Renal pelvis (tissue), 12 donors: ENCODE results near the gene WDSUB1. TPM values are rescaled to one million over a fixed set of nuclear protein-coding genes. Genes with fewer than 3 reads are reported as not detected.

Source experiments
- DNase-seq: peaks from one replicate; pipeline ENCODE4 v3.0.0-alpha.2; 2013
- long read RNA-seq, 16 experiments: transcript quantifications; one replicate each; lab custom pipeline, GENCODE V29; 2026
- polyA plus RNA-seq, 3 donors: library from polyadenylated mRNA; unstranded; fragments of 120-200 nt; gene quantifications; one replicate each; pipeline ENCODE4 v1.2.1, GENCODE V29; 2013; ENCODE audit not compliant: insufficient read length in 3 of 3

Gene WDSUB1
- 10 to 100 TPM; 21.7 to 32.2 (median 26.9) TPM for polyA plus RNA-seq
- long read RNA-seq, donor 1, partial matches to known transcripts: 0 of 4 reads
- long read RNA-seq, donor 1, other reads (novel, unspliced or antisense): 0 of 4 reads
- long read RNA-seq, donor 2, transcript WDSUB1-202 (11 exons, 1,912 nt): major isoform, 5 of 6 reads
- long read RNA-seq, donor 2, partial matches to known transcripts: 0 of 6 reads
- long read RNA-seq, donor 2, other reads (novel, unspliced or antisense): 0 of 6 reads
- long read RNA-seq, donor 3, partial matches to known transcripts: 0 of 6 reads
- long read RNA-seq, donor 3, other reads (novel, unspliced or antisense): 0 of 6 reads
- long read RNA-seq, donor 4, partial matches to known transcripts: 0 of 6 reads
- long read RNA-seq, donor 4, other reads (novel, unspliced or antisense): 0 of 6 reads
- long read RNA-seq, donor 5, partial matches to known transcripts: 0 of 3 reads
- long read RNA-seq, donor 5, other reads (novel, unspliced or antisense): 0 of 3 reads
- long read RNA-seq, donor 6, transcript WDSUB1-202 (11 exons, 1,912 nt): major isoform, 6 of 7 reads
- long read RNA-seq, donor 6, partial matches to known transcripts: 0 of 7 reads
- long read RNA-seq, donor 6, other reads (novel, unspliced or antisense): 0 of 7 reads
- long read RNA-seq, donor 7, transcript WDSUB1-202 (11 exons, 1,912 nt): major isoform, 7 of 14 reads
- long read RNA-seq, donor 7, partial matches to known transcripts: 5 of 14 reads
- long read RNA-seq, donor 7, other reads (novel, unspliced or antisense): 0 of 14 reads
- long read RNA-seq, donor 8, partial matches to known transcripts: 0 of 2 reads
- long read RNA-seq, donor 8, other reads (novel, unspliced or antisense): 0 of 2 reads
- long read RNA-seq, donor 9, partial matches to known transcripts: 0 of 8 reads
- long read RNA-seq, donor 9, other reads (novel, unspliced or antisense): 0 of 8 reads
- long read RNA-seq, donor 10, partial matches to known transcripts: 5 of 5 reads
- long read RNA-seq, donor 10, other reads (novel, unspliced or antisense): 0 of 5 reads
- long read RNA-seq, donor 11, partial matches to known transcripts: 7 of 11 reads
- long read RNA-seq, donor 11, other reads (novel, unspliced or antisense): 0 of 11 reads
- long read RNA-seq, donor 12, transcript WDSUB1-202 (11 exons, 1,912 nt): major isoform, 5 of 20 reads
- long read RNA-seq, donor 12, partial matches to known transcripts: 12 of 20 reads
- long read RNA-seq, donor 12, other reads (novel, unspliced or antisense): 0 of 20 reads
- long read RNA-seq, donor 13, partial matches to known transcripts: 23 of 25 reads
- long read RNA-seq, donor 13, other reads (novel, unspliced or antisense): 0 of 25 reads
- long read RNA-seq, donor 14: 0 reads
- long read RNA-seq, donor 15, partial matches to known transcripts: 31 of 33 reads
- long read RNA-seq, donor 15, other reads (novel, unspliced or antisense): 0 of 33 reads
- long read RNA-seq, donor 16, partial matches to known transcripts: 0 of 4 reads
- long read RNA-seq, donor 16, other reads (novel, unspliced or antisense): 0 of 4 reads

- DNase-seq: peak; percentile 79
These were observed at the start of gene WDSUB1 for GRCh38 chr2:159285929-159286708. Gene WDSUB1, minus strand, starts transcription at chr2:159286703. Its CDS starts 3,634 bp downstream, at chr2:159283069.

DNA sequence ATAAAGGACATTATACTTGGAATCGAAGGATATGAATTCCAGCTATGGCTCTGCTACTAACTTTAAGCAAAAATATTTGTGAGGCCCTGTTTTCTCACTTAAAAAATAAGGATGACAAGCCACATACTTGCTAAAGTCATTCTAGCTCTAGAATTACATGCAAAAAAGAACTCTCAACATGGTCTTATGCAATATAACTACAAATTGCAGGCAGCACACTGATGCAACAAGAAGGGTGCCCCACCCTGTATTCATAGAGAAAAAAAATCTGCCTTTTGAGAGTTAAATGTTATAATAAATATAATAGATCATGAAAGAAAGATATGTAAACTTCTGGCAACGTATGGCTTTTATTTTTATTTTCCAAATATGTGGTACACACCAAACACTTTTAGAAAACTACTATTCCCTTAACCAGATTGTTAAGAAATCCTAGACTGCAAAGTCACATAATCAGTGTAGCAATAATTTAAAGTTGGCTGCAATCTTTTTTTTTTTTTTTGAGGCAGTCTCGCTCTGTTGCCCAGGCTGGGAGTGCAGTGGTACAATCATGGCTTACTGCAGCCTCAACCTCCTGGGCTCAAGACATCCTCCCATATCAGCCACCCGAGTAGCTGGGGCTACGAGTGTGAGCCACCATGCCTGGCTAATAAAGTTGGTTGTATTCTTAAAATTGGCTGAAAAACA, 40.2 kb upstream of the WDSUB1 start:
- no peak for DNase-seq

DNA sequence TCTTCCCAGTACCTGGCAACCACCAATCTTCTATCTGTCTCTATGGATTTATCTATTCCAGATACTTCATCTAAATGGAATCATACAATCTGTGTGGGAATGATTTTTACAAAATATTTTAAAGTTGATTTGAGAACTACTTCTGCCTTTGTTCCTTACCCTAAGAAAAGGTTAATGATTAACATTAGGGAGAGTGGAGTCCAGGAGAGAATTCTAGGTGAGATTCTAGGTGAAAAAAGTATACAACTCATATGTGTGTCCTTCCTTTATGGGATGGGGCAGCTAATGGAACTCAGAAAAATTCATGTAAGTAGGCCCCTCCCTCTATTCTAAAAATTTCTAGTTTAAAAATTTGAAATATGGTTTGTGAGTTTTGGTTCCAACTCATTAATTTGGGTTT, 35.9 kb upstream of the WDSUB1 start:
- no peak for DNase-seq

- no peak for DNase-seq
These were observed 31.0 kb upstream of the WDSUB1 start for GRCh38 chr2:159317392-159318088.

DNA sequence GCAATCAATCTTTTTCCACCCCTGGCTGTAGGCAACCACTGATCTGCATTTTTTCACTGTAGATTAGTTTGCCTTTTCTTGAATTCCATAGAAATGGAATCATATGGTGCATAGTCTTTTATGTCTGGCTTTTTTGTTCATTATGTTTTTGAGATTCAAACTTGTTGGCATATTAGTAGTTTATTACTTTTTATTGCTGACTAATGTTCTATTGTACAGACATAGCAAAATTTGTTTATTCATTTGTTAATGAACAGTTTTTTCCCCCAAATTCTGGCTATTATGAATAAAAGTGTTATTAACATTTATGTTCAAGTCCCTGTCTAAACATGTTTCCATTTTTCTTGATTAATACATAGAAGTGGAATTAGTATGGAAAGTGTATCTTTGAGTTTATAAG, 21.4 kb upstream of the WDSUB1 start:
- DNase-seq: no peak

- DNase-seq: no peak
These were observed 14.1 kb upstream of the WDSUB1 start for GRCh38 chr2:159300586-159300985.

- DNase-seq: no peak
These were observed 12.5 kb upstream of the WDSUB1 start for GRCh38 chr2:159298967-159299366.

DNA sequence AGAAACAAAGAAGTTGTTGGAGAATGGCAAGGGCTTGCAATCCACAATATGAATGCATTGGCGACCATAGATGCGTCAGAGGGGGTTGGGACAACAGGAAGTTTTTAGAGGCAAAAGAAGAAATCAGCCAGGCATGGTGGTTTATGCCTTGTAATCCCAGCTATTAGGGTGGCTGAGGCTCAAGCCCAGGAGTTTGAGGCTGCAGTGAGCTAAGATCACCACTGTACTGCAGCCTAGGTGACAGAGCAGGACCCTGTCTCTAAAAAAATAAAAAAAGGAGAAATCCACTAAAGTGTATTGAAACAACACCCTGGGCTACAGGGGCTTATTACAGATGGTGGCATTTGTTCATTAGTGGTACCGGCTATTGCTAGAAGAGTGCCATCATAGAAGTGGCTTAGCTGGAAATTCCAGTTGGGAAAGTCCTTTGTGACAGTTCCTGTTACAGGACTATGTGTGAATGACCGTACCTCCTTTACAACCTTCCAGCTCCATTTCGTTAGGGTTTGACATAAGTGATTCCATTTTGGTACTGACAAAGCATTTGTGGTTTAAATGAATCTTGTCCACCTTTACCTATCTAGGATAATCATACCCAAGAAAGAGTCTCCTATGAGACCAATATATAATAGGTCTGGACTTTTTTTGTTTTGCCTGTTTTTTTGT, 10.7 kb upstream of the WDSUB1 start:
- no peak for DNase-seq

DNA sequence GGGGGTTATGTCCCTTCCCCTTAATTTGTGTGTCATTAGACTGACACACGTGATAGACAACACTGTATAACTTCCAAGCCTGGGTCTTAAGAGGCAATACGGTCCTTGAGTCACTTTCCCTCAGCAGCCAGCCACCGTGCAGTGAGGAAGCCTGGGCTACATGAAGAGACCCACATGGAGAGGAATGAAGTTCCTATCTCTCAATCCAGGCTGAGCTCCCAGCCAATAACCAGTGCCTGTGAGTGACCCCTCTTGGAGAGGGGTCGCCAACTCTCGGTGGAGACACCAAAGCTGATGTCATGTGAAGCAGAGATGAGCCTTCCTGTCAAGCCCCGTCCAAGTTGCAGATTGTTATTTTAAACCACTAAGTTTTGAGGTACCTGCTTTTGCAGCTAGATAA, 5.7 kb upstream of the WDSUB1 start:
- no peak for DNase-seq

DNA sequence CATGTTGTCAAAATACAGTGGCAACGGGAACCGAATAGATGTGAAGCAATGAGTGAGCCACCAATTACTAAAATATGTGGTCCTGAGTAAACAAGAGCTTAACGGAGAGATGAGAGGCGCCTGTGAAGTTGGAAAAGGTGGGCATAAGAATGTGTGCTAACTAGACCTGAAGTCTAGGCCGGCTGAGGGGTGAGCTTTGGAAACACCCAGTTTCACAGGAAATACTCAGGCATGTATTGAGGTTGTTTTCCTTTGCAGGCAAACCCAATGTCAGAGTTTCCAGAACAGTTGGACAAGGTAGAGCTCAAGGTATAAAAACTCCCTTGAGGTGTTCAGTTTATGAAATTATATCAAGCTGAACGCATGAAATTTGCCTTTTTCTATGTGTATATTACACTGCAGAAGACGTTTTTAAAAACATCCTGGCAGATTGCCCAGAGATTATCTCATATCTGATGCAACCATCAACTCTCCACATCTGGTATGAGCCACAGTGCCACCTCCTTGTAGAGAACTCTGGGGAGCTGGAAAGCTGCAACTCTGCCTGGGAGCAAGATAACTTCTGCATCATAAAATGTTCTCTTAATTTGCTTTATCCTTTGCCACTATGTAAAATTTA, 3.9 kb upstream of the WDSUB1 start:
- DNase-seq: no peak

- DNase-seq: no peak
These were observed 1.2 kb upstream of the WDSUB1 start for GRCh38 chr2:159287733-159288132.

GRCh38 chr2:159286709-159287441, 372 bp upstream of the WDSUB1 start:
- DNase-seq: peak; percentile 97

- no peak for DNase-seq
These were observed 1.1 kb downstream of the WDSUB1 start for GRCh38 chr2:159285433-159285832.

DNA sequence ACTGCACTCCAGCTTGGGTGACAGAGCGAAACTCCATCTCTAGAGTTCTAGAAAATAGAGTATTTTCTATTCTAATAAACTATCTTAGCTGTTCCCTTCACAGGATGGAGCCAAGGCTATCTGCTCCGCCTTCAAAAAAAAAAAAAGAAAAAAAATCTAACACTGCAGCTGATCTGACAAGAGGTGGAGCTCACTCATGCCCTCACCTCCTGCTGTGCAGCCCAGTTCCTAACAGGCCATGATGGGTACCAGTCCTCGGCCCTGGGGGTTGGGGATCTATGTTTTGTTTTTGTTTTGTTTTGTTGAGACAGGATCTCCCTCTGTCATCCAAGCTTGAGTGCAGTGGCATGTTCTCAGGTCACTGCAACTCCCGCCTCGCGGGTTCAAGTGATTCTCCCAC, 3.0 kb downstream of the WDSUB1 start:
- no peak for DNase-seq

GRCh38 chr2:159281002-159281401, 5.5 kb downstream of the WDSUB1 start:
- DNase-seq: no peak

- no peak for DNase-seq
These were observed 6.8 kb downstream of the WDSUB1 start for GRCh38 chr2:159279700-159280099.

- DNase-seq: no peak
These were observed 11.4 kb downstream of the WDSUB1 start for GRCh38 chr2:159275111-159275510.

GRCh38 chr2:159272156-159272555, 14.3 kb downstream of the WDSUB1 start:
- DNase-seq: no peak
